ENCODE results near the gene ANKRD28.

The ANKRD28 gene

DNA sequence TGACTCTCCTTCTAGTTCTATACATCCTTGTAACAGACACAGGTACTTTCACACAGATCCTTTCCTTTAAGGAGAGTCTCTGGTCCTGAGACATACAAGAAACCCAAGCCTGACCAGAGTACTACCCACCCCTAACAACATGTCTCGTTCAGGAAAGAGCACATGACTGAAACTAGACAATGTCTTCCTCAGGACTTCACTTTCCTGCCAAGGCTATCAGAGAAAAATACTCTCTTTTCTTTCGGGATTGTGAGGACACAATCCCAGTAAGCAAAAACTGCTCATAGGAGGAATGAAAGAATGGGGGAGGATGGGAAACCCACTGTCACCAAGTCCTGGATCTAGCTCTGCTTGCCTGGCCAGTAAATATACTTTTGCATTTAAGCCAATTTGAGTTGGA lies 11.5 kb upstream of the ANKRD28 start:
- TF ChIP-seq HDGF (IDR thresholded peaks at IDR 0.05; ENCODE audit: borderline replicate concordance) (no peak), LEF1 (IDR thresholded peaks at IDR 0.05; ENCODE audit: borderline replicate concordance) (no peak), ARNT (IDR thresholded peaks at IDR 0.05) (no peak), ELF4 (IDR thresholded peaks at IDR 0.05) (no peak), NFRKB (IDR thresholded peaks at IDR 0.05) (no peak), FOXA1 (IDR thresholded peaks at IDR 0.05) (no peak), CTBP1 (IDR thresholded peaks at IDR 0.05; ENCODE audit: borderline replicate concordance) (no peak), BHLHE40 (IDR thresholded peaks at IDR 0.05; ENCODE audit: borderline replicate concordance) (no peak), SP1 (IDR thresholded peaks at IDR 0.05) (no peak), TARDBP (IDR thresholded peaks at IDR 0.05) (no peak), FOXK2 (IDR thresholded peaks at IDR 0.05) (no peak), SUZ12 (IDR thresholded peaks at IDR 0.05) (no peak), L3MBTL2 (conservative IDR thresholded peaks at IDR 0.05) (no peak), FOXM1 (IDR thresholded peaks at IDR 0.05; ENCODE audit: borderline replicate concordance) (no peak), ZNF384 (IDR thresholded peaks at IDR 0.05) (no peak)
- TF ChIP-seq, protein P1, sequence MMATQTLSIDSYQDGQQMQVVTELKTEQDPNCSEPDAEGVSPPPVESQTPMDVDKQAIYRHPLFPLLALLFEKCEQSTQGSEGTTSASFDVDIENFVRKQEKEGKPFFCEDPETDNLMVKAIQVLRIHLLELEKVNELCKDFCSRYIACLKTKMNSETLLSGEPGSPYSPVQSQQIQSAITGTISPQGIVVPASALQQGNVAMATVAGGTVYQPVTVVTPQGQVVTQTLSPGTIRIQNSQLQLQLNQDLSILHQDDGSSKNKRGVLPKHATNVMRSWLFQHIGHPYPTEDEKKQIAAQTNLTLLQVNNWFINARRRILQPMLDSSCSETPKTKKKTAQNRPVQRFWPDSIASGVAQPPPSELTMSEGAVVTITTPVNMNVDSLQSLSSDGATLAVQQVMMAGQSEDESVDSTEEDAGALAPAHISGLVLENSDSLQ (IDR thresholded peaks at IDR 0.05): no peak
- CTCF ChIA-PET: no interaction called here
- no peak for DNase-seq (ENCODE audit: extremely low spot score)
- POLR2A ChIA-PET: no interaction called here

DNA sequence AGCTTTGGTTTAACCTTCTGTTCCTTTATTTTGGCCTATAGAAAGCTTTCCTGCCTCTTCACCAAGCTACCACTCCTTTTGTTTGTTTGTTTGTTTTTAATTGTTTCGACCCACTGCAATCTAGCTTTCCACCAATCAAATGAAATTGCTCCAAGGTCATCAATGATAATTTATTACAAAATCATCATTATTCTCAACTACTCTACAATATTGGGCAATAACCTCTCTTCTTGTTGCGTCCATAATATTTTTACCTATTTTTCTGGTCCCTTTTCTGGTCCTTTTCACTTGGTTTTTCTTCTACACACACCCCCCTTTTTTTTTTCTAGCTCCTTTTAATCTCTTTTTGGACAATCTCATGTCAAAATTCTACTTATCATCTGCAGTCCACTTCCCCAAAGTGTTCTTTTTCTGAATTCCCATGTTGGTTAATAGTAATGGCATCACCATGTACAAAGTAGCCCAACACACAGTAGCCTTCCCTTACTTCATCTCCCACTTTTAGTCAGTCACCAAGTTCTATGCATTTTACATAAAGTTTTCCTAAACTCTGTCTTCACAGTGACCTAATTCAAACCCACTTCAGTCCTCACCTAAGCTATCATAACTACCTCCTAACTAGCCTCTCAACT lies 11.0 kb upstream of the ANKRD28 start:
- TF ChIP-seq FOXA1 (IDR thresholded peaks at IDR 0.05) (no peak), ZNF384 (IDR thresholded peaks at IDR 0.05) (no peak), TARDBP (IDR thresholded peaks at IDR 0.05) (no peak), BHLHE40 (IDR thresholded peaks at IDR 0.05; ENCODE audit: borderline replicate concordance) (no peak), SP1 (IDR thresholded peaks at IDR 0.05) (no peak), HDGF (IDR thresholded peaks at IDR 0.05; ENCODE audit: borderline replicate concordance) (no peak)
- TF ChIP-seq, protein P1 (IDR thresholded peaks at IDR 0.05): no peak
- ChIA-PET POLR2A (no interaction called here), CTCF (no interaction called here)
- no peak for DNase-seq (ENCODE audit: extremely low spot score)

DNA sequence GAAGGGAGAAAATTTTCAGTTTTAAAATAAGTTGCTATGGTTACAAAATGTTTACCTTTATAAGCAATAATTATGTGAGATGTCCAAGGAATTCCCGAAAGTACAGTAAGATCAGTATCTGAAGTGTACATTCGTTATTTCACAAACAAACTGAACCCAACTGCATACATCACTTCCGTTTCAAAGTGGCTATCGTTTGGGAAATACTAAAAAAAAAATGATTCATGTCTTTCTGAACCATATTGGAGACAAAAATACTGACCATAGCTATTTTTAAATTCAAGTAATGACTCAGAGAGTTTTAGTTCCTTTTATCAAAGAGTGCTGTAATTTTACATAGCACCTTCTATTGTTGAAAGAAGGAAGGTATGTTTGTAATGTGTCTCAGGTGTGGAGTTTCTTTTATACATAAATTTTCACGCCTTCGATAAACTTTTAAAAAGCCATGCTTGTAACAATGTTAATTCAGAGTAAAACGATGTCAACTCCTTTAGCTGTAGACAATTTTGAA lies 8.0 kb upstream of the ANKRD28 start:
- ChIA-PET POLR2A (no interaction called here), CTCF (interaction anchor here (0.6 kb wide), 1 partner anchor 9 kb away, joined by 3 read pairs; no protein-coding TSS in a partner anchor)
- TF ChIP-seq HDGF (IDR thresholded peaks at IDR 0.05; ENCODE audit: borderline replicate concordance) (no peak), SUZ12 (IDR thresholded peaks at IDR 0.05) (no peak), BHLHE40 (IDR thresholded peaks at IDR 0.05; ENCODE audit: borderline replicate concordance) (no peak)
- DNase-seq (ENCODE audit: extremely low spot score): no peak

DNA sequence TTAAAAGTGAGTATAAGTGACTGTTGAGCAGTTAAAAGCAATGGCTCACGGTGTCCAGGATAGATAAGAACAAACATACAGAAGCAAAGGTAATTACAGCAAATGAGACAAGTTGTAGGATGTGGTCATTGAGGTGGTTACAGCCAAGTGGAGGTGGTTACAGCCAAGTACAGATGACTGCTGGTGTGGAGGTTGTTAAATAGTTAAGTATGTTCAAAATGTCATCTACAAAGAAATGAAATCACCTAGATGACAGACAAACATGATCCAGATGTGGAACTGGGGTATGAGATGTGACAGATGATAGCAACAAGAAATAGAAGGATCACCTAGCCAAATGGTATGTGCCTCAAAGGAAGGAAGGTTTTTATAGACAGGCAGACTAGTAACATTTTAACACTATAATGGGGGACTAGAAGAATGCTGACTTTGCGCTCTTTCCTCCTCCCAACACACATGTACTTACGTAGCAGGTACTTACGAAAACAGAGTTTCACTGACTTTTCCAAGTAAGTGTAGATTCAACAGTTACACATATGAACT lies 6.8 kb upstream of the ANKRD28 start:
- CTCF ChIA-PET: no interaction called here
- no peak for DNase-seq (ENCODE audit: extremely low spot score)
- no peak for TF ChIP-seq FOXA1 (IDR thresholded peaks at IDR 0.05)
- POLR2A ChIA-PET: no interaction called here

DNA sequence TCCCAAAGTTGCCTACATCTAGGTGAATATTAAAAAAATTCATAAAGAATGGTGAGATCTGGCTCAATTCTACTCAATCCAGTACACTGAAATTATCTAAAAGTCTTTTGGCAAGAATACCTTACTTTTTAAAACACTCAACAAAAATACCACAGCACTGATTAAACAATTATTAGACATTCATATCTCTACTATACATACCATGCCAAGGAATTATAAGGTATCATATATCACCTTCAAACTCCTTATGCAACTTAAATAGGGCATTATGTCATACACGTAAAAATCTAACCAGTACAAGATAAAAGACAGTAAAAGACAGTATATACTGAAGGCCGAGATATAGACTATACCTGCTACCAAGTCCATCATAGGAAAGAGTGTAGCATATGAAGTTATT lies 6.1 kb upstream of the ANKRD28 start:
- DNase-seq (ENCODE audit: extremely low spot score): no peak
- TF ChIP-seq SUZ12 (IDR thresholded peaks at IDR 0.05) (no peak), LEF1 (IDR thresholded peaks at IDR 0.05; ENCODE audit: borderline replicate concordance) (no peak), ARNT (IDR thresholded peaks at IDR 0.05) (no peak), HDGF (IDR thresholded peaks at IDR 0.05; ENCODE audit: borderline replicate concordance) (no peak), L3MBTL2 (conservative IDR thresholded peaks at IDR 0.05) (no peak), SP1 (IDR thresholded peaks at IDR 0.05) (no peak), FOXA1 (IDR thresholded peaks at IDR 0.05) (no peak), FOXK2 (IDR thresholded peaks at IDR 0.05) (no peak), BHLHE40 (IDR thresholded peaks at IDR 0.05; ENCODE audit: borderline replicate concordance) (no peak), FOXM1 (IDR thresholded peaks at IDR 0.05; ENCODE audit: borderline replicate concordance) (no peak), NFRKB (IDR thresholded peaks at IDR 0.05) (no peak), ELF4 (IDR thresholded peaks at IDR 0.05) (no peak), TARDBP (IDR thresholded peaks at IDR 0.05) (no peak), ZNF384 (IDR thresholded peaks at IDR 0.05) (no peak), CTBP1 (IDR thresholded peaks at IDR 0.05; ENCODE audit: borderline replicate concordance) (no peak)
- TF ChIP-seq, protein P1 (IDR thresholded peaks at IDR 0.05): no peak
- CTCF ChIA-PET: no interaction called here
- POLR2A ChIA-PET: no interaction called here

DNA sequence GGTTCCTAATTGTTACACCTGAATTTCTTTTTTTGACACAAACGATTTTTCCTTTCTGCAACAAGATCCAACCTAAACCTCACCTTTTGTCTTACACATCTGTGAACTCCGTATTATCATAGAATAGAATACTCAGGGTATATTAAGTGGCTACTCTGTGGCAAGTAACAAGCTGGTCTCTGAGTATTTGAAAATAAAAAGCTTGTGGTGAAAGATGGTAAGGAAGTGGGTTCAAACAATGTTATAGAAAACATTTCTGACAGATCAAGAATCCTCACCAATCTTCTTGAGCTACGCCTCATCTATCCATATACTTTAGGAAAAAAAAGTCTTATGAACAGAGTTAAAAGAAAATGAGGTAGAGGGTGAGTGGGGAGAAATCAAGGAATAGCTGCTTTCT lies 3.5 kb upstream of the ANKRD28 start:
- POLR2A ChIA-PET: interaction anchor here (0.8 kb wide), 1 partner anchor 11 kb away, joined by 3 read pairs; no protein-coding TSS in a partner anchor
- CTCF ChIA-PET: no interaction called here
- no peak for DNase-seq (ENCODE audit: extremely low spot score)
- TF ChIP-seq ELF4 (IDR thresholded peaks at IDR 0.05) (no peak), FOXK2 (IDR thresholded peaks at IDR 0.05) (no peak), HDGF (IDR thresholded peaks at IDR 0.05; ENCODE audit: borderline replicate concordance) (no peak), CTBP1 (IDR thresholded peaks at IDR 0.05; ENCODE audit: borderline replicate concordance) (no peak), L3MBTL2 (conservative IDR thresholded peaks at IDR 0.05) (no peak), TARDBP (IDR thresholded peaks at IDR 0.05) (no peak)
- TF ChIP-seq, protein P1 (IDR thresholded peaks at IDR 0.05): no peak

All from HEK293T (cell line).